ENCODE data around the gene FAM240B.

The FAM240B gene

DNA sequence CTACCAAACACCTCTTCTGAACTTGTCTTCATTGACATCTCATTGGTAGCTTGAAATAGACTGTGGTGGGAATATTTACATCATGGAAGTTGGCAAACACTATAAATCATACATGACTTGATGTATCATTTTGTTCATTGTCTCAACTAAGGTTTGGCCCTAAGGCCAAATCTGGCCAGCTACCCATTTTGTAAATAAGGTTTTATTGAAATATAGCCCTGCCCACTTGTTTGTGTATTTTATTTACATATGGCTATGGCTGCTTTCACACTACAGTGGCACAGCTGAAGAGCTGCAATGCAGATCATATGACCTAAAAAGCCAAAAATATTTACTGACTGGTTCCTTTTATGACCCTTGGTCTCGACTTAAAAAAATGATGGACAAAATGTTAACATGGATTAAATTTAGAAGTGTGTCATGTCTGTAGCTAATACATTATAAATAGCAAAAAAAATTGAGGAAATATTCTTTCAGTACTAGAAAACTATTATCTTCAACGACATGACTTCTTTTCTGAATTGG, 22.1 kb downstream of the FAM240B start:
- no peak for DNase-seq

DNA sequence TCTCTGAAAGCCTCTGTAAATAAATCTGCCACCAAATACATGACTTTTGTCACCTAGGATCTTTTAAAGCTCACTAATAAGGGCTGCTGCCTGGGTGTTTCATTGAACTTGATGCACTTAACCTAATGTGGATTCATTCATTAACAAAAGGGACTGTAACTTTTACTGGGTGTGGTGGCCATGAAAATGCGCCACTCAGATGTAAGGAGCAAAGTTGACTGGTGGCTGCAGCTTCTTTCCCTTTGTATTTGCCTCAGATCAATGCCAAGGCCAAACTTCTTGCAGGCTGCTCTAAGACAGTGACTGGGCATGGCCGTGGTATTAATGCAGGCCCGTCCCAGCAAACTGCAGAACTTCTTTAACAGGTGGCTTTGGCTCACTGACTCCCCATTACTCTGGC, 22.9 kb downstream of the FAM240B start:
- DNase-seq, result no peak

DNA sequence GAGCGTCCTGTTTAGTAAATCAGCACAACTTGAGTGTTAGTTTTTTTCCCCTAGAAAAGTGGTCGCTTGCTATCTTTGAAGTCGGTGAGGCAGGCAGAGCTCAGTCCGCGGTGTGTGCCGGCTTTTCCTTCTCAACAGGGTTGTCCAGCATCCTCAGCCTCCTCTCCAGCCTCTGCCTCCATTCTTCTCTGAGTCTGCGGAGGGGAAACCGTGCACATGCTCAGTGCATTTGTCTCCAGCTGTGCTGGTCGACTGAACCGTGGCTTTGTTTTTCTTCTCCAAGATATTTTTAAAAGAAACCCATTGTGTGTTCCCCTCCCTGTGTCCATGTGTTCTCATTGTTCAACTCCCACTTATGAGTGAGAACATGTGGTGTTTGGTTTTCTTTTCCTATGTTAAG, 25.3 kb downstream of the FAM240B start:
- no peak for DNase-seq

DNA sequence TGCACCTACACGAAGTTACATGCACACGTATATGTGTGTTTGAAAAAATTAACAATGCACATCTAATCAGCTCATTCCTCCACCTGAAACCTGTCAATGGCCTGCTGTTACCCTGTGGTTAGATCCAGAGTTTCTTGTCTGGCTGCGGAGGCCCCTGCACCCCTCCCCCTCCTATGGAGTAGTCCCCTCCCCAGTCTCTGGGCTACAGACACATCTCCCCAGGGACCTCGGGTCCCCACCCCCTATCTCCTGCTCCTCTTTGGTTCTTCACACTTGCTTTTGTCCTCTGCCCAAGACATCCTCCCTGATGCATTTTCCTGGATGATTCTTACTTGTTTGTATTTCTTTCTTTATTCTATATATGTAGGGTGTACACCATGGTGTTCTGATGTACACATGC, 27.2 kb downstream of the FAM240B start:
- no peak for DNase-seq

DNA sequence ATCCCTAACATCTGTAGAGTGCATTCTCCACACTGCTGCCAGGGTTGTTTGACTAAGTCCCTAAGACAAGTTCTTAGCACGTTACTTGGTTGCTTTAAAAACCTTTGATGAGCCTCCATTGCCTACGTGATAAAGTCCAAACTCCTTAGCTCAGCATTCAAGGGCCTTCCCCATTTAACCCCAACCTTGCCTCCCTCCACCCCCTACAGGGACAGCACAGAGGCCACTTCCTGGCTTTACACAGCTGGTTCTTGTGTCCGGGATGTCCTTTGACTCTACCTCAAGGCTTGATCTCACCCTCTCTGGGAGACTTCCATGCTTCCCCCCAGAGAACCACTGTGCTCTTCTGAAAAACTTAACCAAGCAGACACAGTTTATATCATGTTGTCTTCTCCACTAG, 29.4 kb downstream of the FAM240B start:
- no peak for DNase-seq

DNA sequence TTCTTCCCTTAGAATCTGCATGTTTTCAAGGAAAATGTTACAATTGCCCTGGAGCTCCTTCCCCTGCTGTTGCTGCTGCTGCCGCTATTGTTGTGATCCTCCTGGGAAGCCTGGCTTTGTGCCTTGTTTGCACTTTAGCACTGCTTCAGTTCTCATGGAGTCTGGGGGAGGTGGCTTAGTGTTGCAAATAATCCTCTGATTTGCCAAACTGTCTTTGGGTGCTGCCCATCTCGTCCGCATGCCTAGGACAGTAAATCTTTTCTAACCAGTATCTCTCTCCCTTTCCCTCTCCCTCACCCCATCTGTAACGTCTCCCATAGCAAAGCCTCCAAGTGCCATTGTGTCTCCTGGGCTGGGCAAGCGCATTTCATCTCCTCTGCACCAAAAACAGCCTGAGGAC, 30.3 kb downstream of the FAM240B start:
- no peak for DNase-seq

DNA sequence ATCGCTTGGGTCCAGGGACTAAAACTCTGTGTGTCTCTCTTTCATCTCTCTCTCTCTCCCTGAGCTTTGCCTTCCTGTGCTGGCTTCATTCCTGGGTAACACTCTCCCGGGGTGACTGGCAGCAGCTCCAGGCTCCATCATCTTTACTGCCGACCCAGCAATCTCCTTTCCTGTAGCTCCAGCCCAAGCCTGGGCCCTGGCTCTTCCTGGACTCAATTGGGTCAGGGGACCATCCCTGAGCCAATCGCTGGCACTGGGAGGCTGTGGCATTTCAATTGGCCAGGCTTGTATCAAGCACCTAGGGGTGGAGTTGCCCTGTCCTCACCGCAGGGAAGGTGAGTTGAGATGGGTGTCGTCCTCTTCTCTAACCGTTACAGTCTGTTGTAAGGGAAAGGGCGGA, 31.9 kb downstream of the FAM240B start:
- DNase-seq, result no peak

DNA sequence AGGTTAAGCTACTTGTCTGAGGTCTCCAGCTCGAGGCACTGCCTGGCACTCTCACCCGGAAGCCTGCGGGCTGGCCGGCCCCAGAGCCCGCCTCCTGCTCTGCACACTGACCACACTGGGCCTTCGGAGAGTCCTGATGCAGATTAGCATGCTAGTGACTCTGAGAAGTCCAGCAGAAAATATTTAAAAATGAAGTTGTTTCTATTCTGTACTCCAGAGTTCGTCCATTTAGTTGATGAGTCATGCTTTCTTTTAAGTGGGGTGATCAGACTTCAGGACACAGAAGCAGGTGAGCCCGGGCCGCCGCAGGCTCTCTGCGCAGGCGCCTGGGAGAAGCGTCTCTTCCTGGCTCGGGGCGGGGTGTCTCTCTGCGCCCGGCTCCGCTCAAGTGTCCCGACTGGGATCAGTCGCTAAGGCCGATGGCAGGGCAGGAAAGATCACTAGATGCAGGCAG, 32.5 kb downstream of the FAM240B start:
- DNase-seq, result peak; percentile 19 to 27

DNA sequence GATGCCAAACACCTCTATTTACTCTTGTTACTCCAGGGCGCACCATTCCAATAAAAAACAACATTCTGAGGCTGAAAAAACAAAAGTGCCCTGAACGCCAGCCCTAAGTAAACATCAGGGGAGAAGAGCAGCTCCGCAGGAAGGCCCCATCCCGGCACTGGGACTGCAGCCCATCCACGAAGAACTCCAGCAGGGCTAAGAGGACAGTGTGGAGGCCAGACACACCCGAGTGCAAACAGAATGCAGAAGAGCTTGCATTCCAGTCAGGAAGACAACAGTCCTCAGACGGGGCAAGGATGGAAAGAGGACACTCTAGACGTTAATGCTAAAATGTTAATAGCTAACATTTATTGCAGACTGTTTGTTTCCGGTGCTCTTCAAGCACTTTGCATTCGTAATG, 33.0 kb downstream of the FAM240B start:
- DNase-seq, result no peak

DNA sequence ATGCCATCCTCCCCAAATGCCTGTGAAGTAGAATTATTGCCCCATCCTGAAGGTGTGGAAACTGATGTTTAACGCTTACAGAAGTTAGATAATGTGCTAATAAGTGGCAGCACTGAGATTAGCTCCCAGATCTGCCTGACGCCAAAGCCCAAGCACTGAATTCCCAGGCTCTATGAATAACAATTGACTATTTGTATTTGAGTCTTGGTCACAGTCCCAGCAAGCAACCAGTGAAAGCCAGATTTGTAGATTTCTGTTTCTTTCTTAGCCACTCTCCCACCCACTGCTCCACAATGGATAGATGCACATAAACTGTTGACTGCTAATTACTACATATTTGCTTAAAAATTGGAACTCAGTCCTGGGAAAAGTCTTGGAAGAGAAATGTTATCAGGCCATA, 34.4 kb downstream of the FAM240B start:
- DNase-seq, result no peak

DNA sequence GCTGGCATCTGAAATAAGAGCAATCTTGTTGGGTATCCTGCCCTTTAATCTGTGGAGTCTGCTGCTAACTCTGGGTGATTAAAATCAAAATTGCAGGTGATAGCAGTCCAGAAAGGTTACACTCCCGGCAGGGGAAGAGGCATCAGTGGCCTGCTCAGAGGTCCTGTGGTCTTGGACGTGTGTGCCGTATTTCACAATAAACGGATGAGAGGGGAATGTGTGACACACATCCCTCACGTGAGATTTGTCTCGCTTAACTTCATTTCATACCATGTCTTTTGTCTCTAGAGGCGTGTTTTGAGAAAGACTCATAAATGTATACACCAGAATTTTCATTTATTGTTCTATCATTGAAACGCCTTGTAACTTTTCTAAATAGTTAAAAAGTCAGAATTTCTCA, 36.6 kb downstream of the FAM240B start:
- no peak for DNase-seq

DNA sequence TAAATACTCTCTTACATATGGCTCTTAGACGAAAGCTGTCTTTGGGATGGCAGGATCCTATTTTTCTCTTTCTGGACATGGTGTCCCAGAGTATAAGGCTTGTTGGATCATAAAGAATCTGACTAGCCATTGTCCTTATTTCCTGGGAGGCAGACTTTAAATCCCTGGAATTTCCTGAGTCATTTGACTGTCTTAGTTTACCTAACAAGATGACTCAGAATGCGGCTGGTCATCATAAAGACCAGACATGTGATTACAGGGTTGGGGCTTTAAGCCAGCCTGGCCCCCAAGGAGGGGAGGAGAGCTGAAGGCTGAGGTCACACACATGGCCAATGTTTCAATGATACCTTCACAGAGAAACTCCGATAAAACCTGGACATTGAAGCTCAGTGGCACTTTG, 37.2 kb downstream of the FAM240B start:
- DNase-seq, result no peak

DNA sequence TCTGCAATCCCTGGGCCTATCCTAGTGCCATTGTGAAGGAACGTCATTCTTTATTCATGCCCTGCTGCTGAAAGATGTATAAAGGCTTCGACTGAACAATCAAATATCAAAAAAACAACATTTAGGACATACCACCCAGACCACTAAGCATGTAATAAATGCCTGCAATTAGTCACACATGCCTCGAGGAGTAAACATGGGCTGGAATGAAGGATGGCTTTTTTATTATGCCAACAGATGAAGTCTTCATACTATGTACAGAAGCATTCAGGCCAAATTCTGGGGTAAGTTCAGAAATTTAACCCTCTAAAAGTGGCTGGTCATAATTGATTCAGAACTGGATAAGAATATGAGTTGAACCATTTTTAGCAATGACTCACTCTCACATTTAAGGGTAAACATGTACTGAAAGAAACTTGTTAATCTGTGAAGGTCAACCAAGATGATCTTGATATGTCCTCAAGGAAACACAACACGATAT, 38.1 kb downstream of the FAM240B start:
- no peak for DNase-seq

DNA sequence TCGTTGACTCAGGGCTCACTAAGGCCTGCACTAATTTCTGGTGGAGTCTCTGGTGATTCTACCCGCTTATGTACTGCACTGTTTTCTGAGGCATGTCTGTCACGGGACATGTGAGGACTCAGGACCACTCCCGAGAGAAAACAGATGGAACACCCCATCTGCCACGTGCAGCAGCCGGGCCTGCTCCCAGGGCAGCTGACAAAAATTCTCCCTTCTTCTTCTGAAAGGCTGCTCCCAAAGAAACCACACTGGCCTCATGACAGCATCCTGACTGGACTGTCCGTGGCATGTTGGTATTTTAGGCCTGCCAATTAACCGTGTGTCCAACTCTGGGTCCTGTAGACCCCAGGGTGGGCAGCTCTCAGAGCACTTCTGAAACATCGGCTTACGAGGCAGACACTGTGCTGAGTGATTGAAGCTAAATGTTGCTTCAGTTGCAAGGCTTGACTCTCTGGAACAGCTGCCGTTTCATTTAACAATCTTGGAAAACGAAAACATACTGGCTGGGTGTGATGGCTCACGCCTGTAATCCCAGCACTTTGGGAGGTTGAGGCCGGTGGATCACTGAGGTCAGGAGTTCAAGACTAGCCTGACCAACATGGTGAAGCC, 39.0 kb downstream of the FAM240B start:
- no peak for DNase-seq

DNA sequence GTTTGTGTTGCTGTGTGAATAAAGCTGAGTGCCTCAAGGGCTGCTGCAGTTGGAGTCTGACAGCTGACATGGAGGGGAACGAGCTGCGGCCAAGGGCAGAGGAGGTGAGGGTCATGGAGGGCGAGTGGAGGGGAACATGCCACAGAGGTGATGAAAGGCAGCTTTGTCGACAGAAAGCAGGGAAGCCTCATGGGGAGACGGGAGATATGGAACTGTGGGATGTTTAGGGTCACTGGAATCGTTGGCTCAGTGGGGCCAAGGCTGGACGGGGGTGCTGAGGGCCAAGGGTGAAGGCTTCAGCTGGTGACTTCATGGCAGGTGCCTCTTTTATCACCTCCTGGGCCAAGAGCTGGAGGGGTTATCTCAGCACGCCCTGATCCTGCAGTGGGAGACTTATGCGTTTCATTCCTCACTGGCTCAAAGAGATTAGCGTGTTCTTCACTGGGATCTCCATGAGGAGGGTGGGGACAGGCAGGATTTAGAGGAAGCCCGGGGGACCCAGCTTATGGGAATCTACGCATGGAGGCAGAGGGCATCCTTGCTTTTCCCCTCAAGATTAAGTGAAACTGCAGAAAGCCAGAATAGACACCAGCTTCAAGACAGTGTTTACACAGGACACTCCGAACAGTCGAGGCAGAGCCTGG, 42.2 kb downstream of the FAM240B start:
- DNase-seq, result no peak

DNA sequence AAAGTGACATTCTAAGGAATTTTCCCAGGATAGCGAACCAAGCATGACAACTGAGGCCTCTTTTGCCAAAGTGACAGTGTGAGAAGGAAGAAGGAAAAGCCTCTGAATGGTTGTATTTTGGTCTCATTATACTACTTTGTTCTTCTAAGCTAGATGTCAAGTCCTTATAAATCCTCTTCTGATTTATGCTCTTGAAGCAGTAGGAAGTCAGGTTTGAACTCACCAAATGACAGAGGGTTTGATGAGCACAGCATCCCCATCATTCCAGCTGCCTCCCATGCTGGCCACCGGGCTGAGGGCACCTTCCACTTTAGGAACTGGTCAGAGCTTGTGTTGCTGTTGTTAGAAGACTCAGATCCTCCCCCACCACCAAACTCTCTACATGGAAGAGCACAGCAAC, 44.1 kb downstream of the FAM240B start:
- DNase-seq, result no peak

DNA sequence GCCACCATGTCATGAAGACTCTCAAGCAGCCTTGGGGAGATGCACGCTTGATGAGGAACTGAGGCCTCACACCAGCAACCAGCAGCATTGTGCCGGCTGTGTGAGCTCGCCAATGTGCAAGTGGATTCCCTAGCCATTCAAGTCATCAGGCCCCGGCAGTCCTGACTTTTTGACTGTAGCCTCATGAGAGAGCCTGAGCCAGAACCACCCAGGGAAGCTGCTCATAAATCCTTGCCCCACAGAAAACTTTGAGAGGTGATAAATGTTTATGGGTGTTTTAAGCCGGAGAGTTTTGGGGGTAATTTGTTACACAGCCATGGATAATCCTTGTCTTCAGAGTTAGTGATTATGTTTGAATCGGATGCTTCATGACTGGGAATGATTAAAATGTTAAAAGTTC, 44.7 kb downstream of the FAM240B start:
- DNase-seq, result no peak

DNA sequence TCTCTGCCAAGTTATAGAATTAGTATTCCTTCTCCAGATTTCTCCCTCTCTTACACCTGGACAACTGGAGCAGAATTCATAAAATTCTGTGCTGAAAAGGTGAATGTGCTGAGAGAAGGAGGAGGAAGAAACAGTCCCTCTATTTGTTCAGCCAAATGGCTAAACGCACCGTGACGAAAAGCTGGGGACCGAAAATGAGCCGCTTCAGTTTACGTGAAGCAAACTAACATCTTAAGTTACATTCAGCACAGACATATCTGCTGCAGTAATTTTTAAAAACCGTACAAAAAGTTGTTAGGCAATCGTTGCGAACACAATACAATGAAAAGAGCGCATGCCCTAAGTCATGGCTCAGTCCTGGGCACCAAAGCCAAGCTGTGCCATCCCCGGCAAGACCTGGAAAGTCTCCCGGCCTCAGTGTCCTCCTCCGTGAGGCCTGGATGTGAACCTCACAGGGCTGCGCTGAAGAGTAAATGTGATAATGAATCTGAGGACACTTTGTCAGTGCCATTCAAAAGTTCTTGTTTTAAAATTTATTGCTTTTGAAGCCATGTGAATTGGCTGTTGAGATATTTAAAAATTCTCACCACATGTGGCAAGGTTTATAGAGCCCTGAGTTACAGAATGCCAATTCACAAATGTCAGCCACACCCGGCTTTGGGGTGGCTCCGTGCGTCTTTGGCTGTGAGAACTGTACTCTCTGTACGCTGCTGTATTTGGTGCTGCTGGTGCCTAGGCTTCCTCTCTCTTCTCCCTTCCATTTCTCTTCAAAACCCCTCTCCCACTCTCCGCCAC, 46.3 kb downstream of the FAM240B start:
- DNase-seq, result no peak

DNA sequence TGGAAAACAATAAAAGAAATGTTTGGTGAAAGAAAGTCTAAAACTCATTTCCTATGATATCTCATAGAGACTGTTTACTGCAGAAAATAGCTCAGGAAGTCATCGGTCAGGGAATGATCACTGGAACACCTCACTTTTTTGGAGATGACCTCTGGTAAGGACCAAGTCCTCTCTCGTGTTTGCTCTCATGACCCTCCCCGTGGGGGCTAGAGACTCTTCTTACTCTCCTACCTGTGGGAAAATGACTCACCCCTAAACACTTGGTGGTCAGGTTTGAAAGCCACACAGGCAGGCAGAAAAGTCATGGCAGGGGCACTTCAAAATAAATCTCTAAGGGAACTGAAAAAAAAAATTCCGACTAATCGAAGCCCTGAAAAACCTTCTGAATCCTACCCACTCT, 48.2 kb downstream of the FAM240B start:
- no peak for DNase-seq

DNA sequence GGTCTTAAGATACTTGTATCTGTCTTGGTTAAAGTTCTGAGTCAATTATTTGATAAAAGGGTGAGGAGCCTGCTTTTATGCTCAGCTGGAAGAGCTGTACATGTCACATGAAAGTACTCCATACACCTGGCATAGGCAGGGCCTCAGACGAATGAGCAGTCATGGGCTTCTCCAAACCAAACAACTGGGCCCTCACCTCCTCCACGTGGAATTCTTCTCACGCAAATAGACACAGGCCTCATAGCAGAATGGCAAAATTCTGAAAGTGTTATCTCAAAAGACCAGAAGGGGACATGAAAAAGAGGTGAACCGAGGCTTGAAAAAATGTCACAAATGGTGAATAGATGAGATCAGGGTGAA, 48.6 kb downstream of the FAM240B start:
- DNase-seq, result no peak

DNA sequence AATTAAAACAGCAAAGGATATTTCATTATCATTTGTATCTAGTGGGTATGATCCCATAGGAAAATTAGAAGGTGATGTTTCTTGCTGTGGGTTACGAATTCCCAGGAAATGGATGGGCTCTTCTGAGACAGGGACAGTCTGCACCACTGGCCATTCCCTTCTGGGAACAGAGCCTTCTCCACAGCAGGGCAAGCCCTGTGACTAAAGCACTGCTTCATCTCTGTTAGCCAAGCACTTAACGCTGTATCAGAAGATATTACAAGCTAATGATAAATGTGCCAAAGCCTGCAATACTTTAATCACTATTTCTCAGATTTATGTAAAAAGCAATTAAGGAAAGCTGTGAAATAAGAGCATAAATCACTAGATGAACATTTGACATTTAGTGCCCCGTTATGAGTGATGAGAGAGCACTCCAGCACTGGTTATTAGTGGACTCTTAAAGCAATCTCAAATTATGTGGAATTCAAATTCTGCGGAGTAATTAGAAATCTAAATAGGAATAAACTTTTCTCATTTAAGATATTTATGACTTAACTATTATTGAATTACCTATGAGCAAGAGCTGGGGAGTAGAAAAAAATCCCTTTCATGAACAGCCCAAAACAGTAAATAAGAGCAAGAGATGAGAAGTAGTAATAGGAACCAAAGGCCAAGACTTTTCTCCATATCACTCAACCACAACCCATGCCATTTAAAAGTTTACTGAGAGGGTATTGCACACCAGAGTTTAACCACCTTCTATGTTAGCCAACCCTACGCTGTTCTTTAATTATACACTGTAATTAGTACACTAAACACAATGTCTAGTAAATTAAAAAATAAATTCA, 49.2 kb downstream of the FAM240B start:
- no peak for DNase-seq

DNA sequence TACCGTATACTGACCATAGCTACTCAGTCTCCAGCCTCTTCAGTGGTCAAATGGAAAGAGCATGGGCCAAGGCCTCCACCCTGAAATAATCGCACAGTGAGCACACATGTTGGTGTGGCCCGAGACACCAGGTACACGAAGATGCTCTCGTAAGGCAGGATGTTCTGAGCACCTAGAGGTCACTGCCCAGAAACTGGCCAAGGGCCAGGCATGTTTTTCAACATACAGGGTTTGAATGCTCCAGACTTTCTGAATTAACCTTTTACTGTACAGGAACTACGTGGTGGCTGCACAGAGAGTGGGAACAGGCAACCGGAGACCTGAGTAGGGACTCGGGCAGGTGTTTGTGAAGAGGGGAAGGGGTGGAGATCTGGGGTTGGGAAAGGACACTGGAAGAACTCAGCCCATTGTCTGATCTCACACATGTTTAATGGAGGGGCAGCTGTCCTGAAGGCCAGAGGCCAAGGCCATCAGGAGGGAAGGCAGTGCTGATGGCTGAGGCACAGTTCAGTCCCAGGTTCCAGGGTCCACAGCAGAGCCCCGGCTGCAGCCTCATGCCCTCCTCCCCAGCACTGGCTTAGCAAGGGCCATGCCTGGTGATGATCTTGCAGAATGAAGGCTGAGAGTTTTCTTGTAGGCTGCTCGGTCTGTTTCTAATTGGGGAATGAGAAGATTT, 51.0 kb downstream of the FAM240B start:
- DNase-seq, result no peak

All from stimulated activated CD4-positive, alpha-beta T cell treated with anti-CD3 and anti-CD28 coated beads, Interleukin-4, amount 100 ng/mL, for 4 hours (primary cell).